Neural progenitor cell (in vitro differentiated cells): ENCODE data around the gene TRAPPC1. TPM values are rescaled to one million over a fixed set of nuclear protein-coding genes. Genes with fewer than 3 reads are reported as not detected.

Source experiments
- DNase-seq: peaks from one replicate; pipeline ENCODE4 v3.0.0-alpha.2; 2016; ENCODE audit warnings: low spot score
- H2AFZ ChIP-seq: fragments of 200-600 bp; sonication (generic); replicated peaks from 2 replicates; pipeline ENCODE4 v1.6.1; 2016; ENCODE audit warnings: antibody characterized with exemption
- H3F3A ChIP-seq: fragments of 200-600 bp; sonication (generic); 2 replicates; pipeline ENCODE4 v1.6.1; 2016; ENCODE audit warnings: antibody characterized with exemption, low read depth
- H3K27ac ChIP-seq: fragments of 200-600 bp; sonication (generic); 2 replicates; pipeline ENCODE4 v1.5.1; 2016; ENCODE audit warnings: mild to moderate bottlenecking
- H3K27me3 ChIP-seq: fragments of 200-600 bp; sonication (generic); 2 replicates; pipeline ENCODE4 v1.6.1; 2016; ENCODE audit warnings: mild to moderate bottlenecking, moderate library complexity
- H3K36me3 ChIP-seq: fragments of 200-600 bp; sonication (generic); 2 replicates; pipeline ENCODE4 v1.5.1; 2016
- H3K4me1 ChIP-seq: fragments of 200-600 bp; sonication (generic); 2 replicates; pipeline ENCODE4 v1.6.1; 2016; ENCODE audit warnings: mixed run types
- H3K4me2 ChIP-seq: fragments of 200-600 bp; sonication (generic); 2 replicates; pipeline ENCODE4 v1.6.1; 2016
- H3K4me3 ChIP-seq: fragments of 200-600 bp; sonication (generic); 2 replicates; pipeline ENCODE4 v1.5.1; 2016
- H3K79me2 ChIP-seq: fragments of 200-600 bp; sonication (generic); 2 replicates; pipeline ENCODE4 v1.6.1; 2016; ENCODE audit warnings: low read depth
- H3K9ac ChIP-seq: fragments of 200-600 bp; sonication (generic); 2 replicates; pipeline ENCODE4 v1.6.1; 2016
- H3K9me3 ChIP-seq: fragments of 200-600 bp; sonication (generic); 2 replicates; pipeline ENCODE4 v1.5.1; 2016; ENCODE audit warnings: low read depth
- H4K20me1 ChIP-seq: fragments of 200-600 bp; sonication (generic); 2 replicates; pipeline ENCODE4 v1.6.1; 2016; ENCODE audit warnings: low read depth
- H3K27ac Mint-ChIP-seq: 3 replicates; pipeline ENCODE4 v1.8.0; 2021; ENCODE audit warnings: mixed read lengths
- H3K27me3 Mint-ChIP-seq: 2 replicates; pipeline ENCODE4 v1.8.0; 2022; ENCODE audit warnings: low read depth, mild to moderate bottlenecking, inconsistent platforms, moderate library complexity, mixed read lengths; ENCODE audit not compliant: insufficient read depth
- H3K36me3 Mint-ChIP-seq: 3 replicates; pipeline ENCODE4 v1.8.0; 2021; ENCODE audit warnings: mixed read lengths
- H3K4me1 Mint-ChIP-seq: 3 replicates; pipeline ENCODE4 v1.8.0; 2021; ENCODE audit warnings: mixed read lengths
- H3K4me3 Mint-ChIP-seq: 3 replicates; pipeline ENCODE4 v1.8.0; 2021; ENCODE audit warnings: mild to moderate bottlenecking, moderate library complexity, mixed read lengths
- H3K9me3 Mint-ChIP-seq: 3 replicates; pipeline ENCODE4 v1.8.0; 2020; ENCODE audit warnings: mixed read lengths
- EZH2 ChIP-seq: fragments of 200-600 bp; sonication (generic); IDR thresholded peaks from 2 replicates; pipeline ENCODE4 v1.6.1; 2017; ENCODE audit warnings: antibody characterized with exemption, mild to moderate bottlenecking, moderate library complexity
- EZH2phosphoT487 ChIP-seq: fragments of 200-600 bp; sonication (generic); IDR thresholded peaks from 2 replicates; pipeline ENCODE4 v1.6.1; 2017; ENCODE audit warnings: antibody characterized with exemption
- total RNA-seq: library from RNA; depleted of rRNA; stranded (reverse); fragments of >200 nt; gene quantifications from 2 replicates; pipeline ENCODE4 v1.2.3, GENCODE V29; 2015; ENCODE audit warnings: low replicate concordance
- TF ChIP-seq, protein P1 (sequence below): fragments of 200-600 bp; sonication (generic); IDR thresholded peaks from 2 replicates; pipeline ENCODE4 v1.5.1; 2017; ENCODE audit warnings: antibody characterized with exemption, mild to moderate bottlenecking

Gene TRAPPC1
- total RNA-seq, 1 donor from 2014 or later, result 9.8 TPM

DNA sequence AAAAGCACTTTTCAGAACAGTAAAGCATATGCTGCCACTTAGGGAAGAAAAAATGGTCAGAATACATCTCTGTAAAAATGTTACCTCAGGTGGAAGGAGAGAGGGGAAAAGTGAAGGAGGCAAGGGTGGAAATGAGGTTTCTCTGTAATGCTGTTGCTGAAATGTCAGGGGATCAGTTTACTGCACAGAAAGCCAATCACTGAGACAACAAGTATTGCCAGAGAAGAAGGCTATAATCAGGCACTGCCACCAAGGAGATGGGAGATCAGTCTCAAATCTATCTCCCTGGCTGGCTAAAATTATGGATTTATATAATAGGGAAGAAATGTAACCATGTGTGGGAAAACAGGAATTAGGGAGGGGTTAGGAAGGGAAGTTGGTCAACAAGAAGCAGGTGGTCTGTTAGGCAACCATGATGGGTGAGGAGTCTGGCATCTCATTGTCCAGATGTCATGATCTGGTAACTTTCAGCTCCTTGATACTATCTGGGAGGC lies 42.9 kb upstream of the TRAPPC1 start:
- no peaks in the 10 kb centered on the region for H4K20me1 ChIP-seq
- H3K36me3 ChIP-seq, result no peaks in the 10 kb centered on the region

DNA sequence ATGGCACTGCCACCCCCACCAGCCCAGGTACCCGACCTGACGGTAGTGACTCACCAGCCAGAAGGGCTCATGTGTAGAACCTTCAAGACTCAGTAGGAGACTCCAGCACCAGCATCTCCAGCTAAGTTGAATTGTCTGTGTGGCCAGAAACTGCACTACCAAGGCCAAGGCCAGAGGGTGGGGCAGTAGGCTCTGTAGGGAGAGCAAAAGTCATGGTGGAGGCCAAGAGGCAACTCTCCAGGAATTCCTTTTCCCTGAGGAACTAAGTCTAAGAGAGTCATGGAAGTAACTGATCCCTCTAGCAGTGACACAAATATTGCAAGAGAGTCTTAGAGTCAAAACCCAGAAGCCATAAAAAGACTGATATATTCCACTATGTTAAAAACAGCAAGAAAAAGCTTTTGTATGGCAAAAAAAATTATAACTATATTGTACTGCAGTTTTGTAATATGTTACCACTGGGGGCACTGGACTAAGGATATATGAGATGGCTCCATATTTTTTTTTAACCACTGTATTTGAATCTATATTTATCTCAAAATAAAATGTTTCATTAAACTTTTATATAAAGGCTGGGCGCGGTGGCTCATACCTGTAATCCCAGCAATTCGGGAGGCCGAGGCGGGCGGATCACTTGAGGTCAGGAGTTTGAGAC lies 40.5 kb upstream of the TRAPPC1 start:
- no peaks in the 10 kb centered on the region for H3K4me1 Mint-ChIP-seq
- no peak for DNase-seq
- no peaks in the 10 kb centered on the region for H3K9me3 ChIP-seq
- no peaks in the 10 kb centered on the region for H4K20me1 ChIP-seq
- no peak overlapping the region for H2AFZ ChIP-seq
- peaks cover 6% of the 10 kb centered on the region for H3K27me3 ChIP-seq
- H3K4me3 ChIP-seq, result no peak overlapping the region
- H3K27ac Mint-ChIP-seq, result no peak overlapping the region
- H3K4me2 ChIP-seq, result no peak overlapping the region
- no peaks in the 10 kb centered on the region for H3K27me3 Mint-ChIP-seq
- no peak overlapping the region for H3K9ac ChIP-seq
- H3K4me3 Mint-ChIP-seq, result no peak overlapping the region
- TF ChIP-seq EZH2, result no peak
- no peak for TF ChIP-seq EZH2phosphoT487
- TF ChIP-seq, protein P1, sequence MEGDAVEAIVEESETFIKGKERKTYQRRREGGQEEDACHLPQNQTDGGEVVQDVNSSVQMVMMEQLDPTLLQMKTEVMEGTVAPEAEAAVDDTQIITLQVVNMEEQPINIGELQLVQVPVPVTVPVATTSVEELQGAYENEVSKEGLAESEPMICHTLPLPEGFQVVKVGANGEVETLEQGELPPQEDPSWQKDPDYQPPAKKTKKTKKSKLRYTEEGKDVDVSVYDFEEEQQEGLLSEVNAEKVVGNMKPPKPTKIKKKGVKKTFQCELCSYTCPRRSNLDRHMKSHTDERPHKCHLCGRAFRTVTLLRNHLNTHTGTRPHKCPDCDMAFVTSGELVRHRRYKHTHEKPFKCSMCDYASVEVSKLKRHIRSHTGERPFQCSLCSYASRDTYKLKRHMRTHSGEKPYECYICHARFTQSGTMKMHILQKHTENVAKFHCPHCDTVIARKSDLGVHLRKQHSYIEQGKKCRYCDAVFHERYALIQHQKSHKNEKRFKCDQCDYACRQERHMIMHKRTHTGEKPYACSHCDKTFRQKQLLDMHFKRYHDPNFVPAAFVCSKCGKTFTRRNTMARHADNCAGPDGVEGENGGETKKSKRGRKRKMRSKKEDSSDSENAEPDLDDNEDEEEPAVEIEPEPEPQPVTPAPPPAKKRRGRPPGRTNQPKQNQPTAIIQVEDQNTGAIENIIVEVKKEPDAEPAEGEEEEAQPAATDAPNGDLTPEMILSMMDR, result no peak
- H3K4me1 ChIP-seq, result no peaks in the 10 kb centered on the region
- no peaks in the 10 kb centered on the region for H3K36me3 Mint-ChIP-seq
- no peaks in the 10 kb centered on the region for H3F3A ChIP-seq
- no peaks in the 10 kb centered on the region for H3K79me2 ChIP-seq
- no peaks in the 10 kb centered on the region for H3K36me3 ChIP-seq
- H3K9me3 Mint-ChIP-seq, result peaks cover 28% of the 10 kb centered on the region
- no peak overlapping the region for H3K27ac ChIP-seq

More for the DNA sequence above, 42.9 kb upstream of the TRAPPC1 start:
- H3K36me3 Mint-ChIP-seq, result no peaks in the 10 kb centered on the region
- Histone ChIP-seq H3K4me3 (no peak overlapping the region), H3K9ac (no peak overlapping the region), H3F3A (no peaks in the 10 kb centered on the region), H3K9me3 (no peaks in the 10 kb centered on the region), H3K79me2 (no peaks in the 10 kb centered on the region), H3K27ac (no peak overlapping the region), H2AFZ (no peak overlapping the region), H3K4me1 (no peaks in the 10 kb centered on the region), H3K4me2 (no peak overlapping the region), H3K27me3 (peaks cover 6% of the 10 kb centered on the region)
- TF ChIP-seq EZH2, result no peak
- TF ChIP-seq, protein P1, result no peak
- no peak for TF ChIP-seq EZH2phosphoT487
- H3K27me3 Mint-ChIP-seq, result peaks cover 4% of the 10 kb centered on the region
- no peak for DNase-seq
- no peak overlapping the region for H3K4me3 Mint-ChIP-seq
- peaks cover 24% of the 10 kb centered on the region for H3K9me3 Mint-ChIP-seq
- no peaks in the 10 kb centered on the region for H3K4me1 Mint-ChIP-seq
- no peak overlapping the region for H3K27ac Mint-ChIP-seq

DNA sequence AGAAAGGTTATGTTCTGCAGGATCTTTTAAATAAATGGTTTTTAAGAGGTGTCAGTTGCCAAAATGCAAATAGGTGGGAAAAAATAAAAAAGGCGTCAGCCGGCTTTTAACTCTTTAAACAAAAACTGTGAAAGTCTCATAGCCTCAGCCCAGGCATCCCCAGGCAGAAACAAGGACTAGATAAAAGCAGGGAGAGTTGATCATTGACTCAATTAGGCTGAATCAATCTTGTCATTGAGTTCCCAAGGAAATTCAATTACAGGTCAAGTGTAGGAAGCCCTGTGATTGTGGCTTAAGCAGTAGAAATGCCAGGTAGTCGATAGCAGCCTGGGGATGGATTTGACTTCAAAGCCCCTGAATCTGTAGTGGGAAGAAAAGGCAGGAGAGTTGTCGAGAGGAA lies 39.9 kb upstream of the TRAPPC1 start:
- no peak overlapping the region for H3K9ac ChIP-seq
- no peaks in the 10 kb centered on the region for H3K4me1 ChIP-seq
- Mint-ChIP-seq H3K4me1 (no peaks in the 10 kb centered on the region), H3K27me3 (no peaks in the 10 kb centered on the region), H3K27ac (no peak overlapping the region), H3K9me3 (peaks cover 24% of the 10 kb centered on the region), H3K4me3 (no peak overlapping the region), H3K36me3 (no peaks in the 10 kb centered on the region)
- no peak overlapping the region for H2AFZ ChIP-seq
- no peaks in the 10 kb centered on the region for H3F3A ChIP-seq
- no peak overlapping the region for H3K27ac ChIP-seq
- no peaks in the 10 kb centered on the region for H4K20me1 ChIP-seq
- TF ChIP-seq EZH2phosphoT487, result no peak
- TF ChIP-seq EZH2, result no peak
- TF ChIP-seq, protein P1, result no peak
- no peak for DNase-seq
- no peak overlapping the region for H3K4me2 ChIP-seq
- no peaks in the 10 kb centered on the region for H3K36me3 ChIP-seq
- H3K4me3 ChIP-seq, result no peak overlapping the region
- peaks cover 6% of the 10 kb centered on the region for H3K27me3 ChIP-seq
- H3K9me3 ChIP-seq, result no peaks in the 10 kb centered on the region
- H3K79me2 ChIP-seq, result no peaks in the 10 kb centered on the region
